ENCODE measurements around the gene OCEL1. TPM values are rescaled to one million over a fixed set of nuclear protein-coding genes. Genes with fewer than 3 reads are reported as not detected.
A peak's percentile ranks its signal among the peaks of the same experiment; 100 is the strongest.

Gene OCEL1
- total RNA-seq, 1 donor from 2014 or later: 23.4 TPM

DNA sequence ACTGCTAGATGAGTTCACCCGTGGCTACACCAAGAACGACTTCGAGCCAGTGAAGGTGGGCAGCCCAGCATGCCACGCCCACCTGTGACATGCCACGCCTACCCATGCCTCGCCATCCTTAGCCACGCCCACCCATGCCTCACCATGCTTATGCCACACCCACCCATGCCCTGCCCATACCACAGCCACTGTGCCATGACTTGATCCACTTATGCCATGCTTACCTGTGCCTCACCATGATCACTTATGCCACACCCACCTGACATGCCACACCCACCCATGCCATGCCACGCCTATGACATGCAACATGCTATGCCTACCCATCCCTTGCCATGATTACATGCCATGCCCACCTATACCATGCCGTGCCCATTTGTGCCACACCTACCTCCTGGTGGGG is 23.8 kb upstream of the OCEL1 start:
- no peak overlapping the region for H3K4me3 Mint-ChIP-seq (ENCODE audit: unreplicated experiment)
- DNase-seq: no peak
- H3K27me3 Mint-ChIP-seq (ENCODE audit: unreplicated experiment): peaks cover 9% of the 10 kb centered on the region
- H3K36me3 Mint-ChIP-seq (ENCODE audit: unreplicated experiment): peaks cover 13% of the 10 kb centered on the region
- TF ChIP-seq, protein P1, sequence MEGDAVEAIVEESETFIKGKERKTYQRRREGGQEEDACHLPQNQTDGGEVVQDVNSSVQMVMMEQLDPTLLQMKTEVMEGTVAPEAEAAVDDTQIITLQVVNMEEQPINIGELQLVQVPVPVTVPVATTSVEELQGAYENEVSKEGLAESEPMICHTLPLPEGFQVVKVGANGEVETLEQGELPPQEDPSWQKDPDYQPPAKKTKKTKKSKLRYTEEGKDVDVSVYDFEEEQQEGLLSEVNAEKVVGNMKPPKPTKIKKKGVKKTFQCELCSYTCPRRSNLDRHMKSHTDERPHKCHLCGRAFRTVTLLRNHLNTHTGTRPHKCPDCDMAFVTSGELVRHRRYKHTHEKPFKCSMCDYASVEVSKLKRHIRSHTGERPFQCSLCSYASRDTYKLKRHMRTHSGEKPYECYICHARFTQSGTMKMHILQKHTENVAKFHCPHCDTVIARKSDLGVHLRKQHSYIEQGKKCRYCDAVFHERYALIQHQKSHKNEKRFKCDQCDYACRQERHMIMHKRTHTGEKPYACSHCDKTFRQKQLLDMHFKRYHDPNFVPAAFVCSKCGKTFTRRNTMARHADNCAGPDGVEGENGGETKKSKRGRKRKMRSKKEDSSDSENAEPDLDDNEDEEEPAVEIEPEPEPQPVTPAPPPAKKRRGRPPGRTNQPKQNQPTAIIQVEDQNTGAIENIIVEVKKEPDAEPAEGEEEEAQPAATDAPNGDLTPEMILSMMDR (IDR thresholded peaks at IDR 0.05; ENCODE audit: partially characterized antibody, unreplicated experiment): no peak
- no peaks in the 10 kb centered on the region for H3K4me1 Mint-ChIP-seq (ENCODE audit: low read depth, unreplicated experiment)
- H3K27ac Mint-ChIP-seq (ENCODE audit: unreplicated experiment): no peak overlapping the region
- H3K9me3 Mint-ChIP-seq (ENCODE audit: unreplicated experiment): peaks cover 5% of the 10 kb centered on the region

DNA sequence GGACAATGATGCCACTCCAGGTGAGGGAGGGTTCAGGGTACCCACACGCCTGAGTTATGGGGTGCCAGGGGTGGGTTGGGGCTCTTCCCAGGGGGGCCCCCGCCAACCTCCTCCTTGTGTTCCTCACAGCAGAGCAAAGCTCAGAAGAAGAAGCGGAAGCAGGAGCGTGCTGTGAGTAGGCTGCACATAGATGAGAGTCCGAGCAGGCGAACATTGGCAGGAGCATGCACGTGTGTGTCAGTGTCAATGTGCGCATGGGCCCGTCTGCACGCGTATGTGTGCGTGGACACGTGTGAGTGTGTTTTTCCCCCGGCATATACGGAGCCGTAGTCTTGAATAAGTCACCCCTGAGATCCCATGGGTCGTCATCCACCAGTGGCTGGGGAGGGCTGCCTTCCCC is 23.3 kb upstream of the OCEL1 start:
- no peak overlapping the region for H3K27ac Mint-ChIP-seq (ENCODE audit: unreplicated experiment)

DNA sequence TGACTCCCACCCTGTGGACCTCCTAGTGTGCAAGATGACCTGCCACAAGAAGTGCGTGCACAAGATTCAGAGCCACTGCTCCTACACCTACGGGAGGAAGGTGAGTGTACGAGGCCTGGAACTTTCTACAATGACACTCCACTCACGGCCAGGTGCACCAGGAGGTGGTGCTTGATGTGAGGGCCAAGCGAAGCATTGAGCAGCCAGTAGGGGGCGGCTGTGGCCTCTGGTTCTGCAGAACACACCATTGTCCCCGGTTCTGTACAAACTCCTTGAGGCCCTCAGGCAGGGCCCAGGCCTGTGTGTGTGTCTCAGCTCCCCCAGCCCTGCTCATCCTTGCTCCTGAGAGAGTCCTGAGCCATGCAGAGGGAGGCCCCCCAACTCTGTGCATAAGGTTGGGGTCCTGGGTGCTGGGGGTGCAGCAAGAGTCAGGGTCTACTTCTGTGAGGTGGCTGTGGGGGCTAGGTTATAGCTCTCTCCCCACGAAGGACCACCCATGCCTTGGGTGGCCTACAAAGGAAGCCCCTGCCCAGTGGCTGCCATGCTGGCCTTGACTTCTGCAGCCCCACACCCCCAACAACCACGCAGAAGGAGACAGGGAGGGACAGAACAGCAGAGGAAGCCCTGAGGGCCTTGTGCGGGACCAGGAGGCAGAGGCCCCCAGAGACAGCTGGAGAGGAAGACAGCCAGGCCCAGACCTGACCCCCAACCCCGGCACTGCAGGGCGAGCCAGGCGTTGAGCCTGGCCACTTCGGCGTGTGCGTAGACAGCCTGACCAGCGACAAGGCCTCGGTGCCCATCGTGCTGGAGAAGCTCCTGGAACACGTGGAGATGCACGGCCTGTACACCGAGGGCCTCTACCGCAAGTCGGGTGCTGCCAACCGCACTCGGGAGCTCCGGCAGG is 20.5 kb upstream of the OCEL1 start:
- DNase-seq: peak; percentile 63
- Mint-ChIP-seq H3K9me3 (ENCODE audit: unreplicated experiment) (peaks cover 7% of the 10 kb centered on the region), H3K27me3 (ENCODE audit: unreplicated experiment) (peaks cover 7% of the 10 kb centered on the region), H3K4me3 (ENCODE audit: unreplicated experiment) (no peak overlapping the region), H3K36me3 (ENCODE audit: unreplicated experiment) (peaks cover 5% of the 10 kb centered on the region), H3K4me1 (ENCODE audit: low read depth, unreplicated experiment) (peaks cover 4% of the 10 kb centered on the region), H3K27ac (ENCODE audit: unreplicated experiment) (no peak overlapping the region)
- TF ChIP-seq, protein P1 (IDR thresholded peaks at IDR 0.05; ENCODE audit: partially characterized antibody, unreplicated experiment): peak; percentile 66

More for the DNA sequence above, 23.3 kb upstream of the OCEL1 start:
- H3K4me1 Mint-ChIP-seq (ENCODE audit: low read depth, unreplicated experiment): no peaks in the 10 kb centered on the region
- no peak overlapping the region for H3K4me3 Mint-ChIP-seq (ENCODE audit: unreplicated experiment)
- no peak for DNase-seq
- H3K9me3 Mint-ChIP-seq (ENCODE audit: unreplicated experiment): peaks cover 4% of the 10 kb centered on the region
- H3K36me3 Mint-ChIP-seq (ENCODE audit: unreplicated experiment): peaks cover 12% of the 10 kb centered on the region
- peaks cover 9% of the 10 kb centered on the region for H3K27me3 Mint-ChIP-seq (ENCODE audit: unreplicated experiment)
- TF ChIP-seq, protein P1 (IDR thresholded peaks at IDR 0.05; ENCODE audit: partially characterized antibody, unreplicated experiment): no peak

DNA sequence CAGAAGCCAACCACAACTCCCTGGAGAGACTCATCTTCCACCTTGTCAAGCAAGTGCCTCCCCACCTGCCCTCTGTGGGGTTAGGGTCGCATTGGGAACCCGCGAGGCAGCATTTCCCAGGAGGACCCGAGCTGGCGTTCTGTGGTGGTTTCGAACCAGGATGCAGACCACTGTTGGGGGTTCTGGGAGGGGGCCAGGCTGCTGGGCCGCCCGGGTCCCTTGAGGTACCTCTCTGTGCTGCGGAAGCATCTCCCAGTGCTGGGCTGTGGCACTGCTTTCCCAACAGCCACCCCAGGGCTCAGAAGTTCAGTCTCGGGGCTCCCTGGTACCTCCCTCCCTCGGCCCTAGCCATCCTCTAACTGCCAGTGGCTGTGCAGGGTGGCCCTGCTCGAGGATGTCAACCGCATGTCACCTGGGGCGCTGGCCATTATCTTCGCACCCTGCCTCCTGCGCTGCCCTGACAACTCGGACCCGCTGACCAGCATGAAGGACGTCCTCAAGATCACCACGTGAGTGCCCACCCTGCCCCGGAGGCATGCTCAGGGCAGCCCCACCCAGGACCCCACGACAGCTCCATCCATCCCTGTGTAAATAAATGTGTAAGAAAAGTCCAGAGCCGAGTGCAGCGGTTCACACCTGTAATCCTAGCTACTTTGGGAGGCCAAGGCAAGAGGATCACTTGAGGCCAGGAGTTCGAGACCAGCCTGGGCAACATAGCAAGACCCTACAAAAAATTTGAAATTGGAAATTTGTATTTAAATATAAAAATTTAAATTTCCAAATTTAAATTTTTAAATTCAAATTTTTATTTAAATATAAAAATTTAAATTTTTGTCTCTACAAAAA is 19.1 kb upstream of the OCEL1 start:
- Mint-ChIP-seq H3K36me3 (ENCODE audit: unreplicated experiment) (peaks cover 2% of the 10 kb centered on the region), H3K27ac (ENCODE audit: unreplicated experiment) (no peak overlapping the region), H3K9me3 (ENCODE audit: unreplicated experiment) (peaks cover 4% of the 10 kb centered on the region), H3K27me3 (ENCODE audit: unreplicated experiment) (peaks cover 7% of the 10 kb centered on the region), H3K4me3 (ENCODE audit: unreplicated experiment) (no peak overlapping the region), H3K4me1 (ENCODE audit: low read depth, unreplicated experiment) (peaks cover 4% of the 10 kb centered on the region)
- no peak for DNase-seq
- TF ChIP-seq, protein P1 (IDR thresholded peaks at IDR 0.05; ENCODE audit: partially characterized antibody, unreplicated experiment): no peak

Data from glutamatergic neuron (in vitro differentiated cells).